ENCODE data around the gene ALAS1. TPM values are rescaled to one million over a fixed set of nuclear protein-coding genes. Genes with fewer than 3 reads are reported as not detected.
A peak's percentile ranks its signal among the peaks of the same experiment; 100 is the strongest.

Gene ALAS1
- total and polyA plus RNA-seq, 12 donors, result 64.9 to 3,700 (median 650) TPM

DNA sequence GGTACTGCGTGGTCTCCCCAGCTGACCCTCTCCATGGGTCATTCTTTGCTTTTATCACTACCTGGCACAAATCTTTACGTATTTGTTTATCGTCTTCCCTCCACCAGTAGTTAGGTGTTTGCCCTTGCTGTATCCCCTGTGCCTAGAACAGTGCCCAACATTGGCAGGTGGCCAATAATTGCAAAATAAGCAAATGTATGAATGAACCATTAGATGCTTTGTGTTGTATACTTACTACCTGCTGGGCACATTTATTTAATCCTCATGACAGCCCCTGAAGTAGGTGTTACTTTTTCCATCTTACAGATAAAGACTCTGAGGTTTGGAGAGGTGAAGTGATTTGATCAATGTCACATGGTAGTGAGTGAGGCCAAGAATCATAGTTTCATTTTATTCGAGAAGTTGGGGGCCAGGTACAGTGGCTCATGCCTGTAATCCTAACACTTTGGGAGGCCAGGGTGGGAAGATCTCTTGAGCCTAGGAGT, 43.0 kb downstream of the ALAS1 start:
- no peaks in the 10 kb centered on the region for H3K36me3 ChIP-seq (replicated peaks in 1 of 2)
- H3K4me3 ChIP-seq, result no peak overlapping the region
- no peak for TF ChIP-seq POLR2A (IDR thresholded peaks at IDR 0.05)
- TF ChIP-seq, protein P1, sequence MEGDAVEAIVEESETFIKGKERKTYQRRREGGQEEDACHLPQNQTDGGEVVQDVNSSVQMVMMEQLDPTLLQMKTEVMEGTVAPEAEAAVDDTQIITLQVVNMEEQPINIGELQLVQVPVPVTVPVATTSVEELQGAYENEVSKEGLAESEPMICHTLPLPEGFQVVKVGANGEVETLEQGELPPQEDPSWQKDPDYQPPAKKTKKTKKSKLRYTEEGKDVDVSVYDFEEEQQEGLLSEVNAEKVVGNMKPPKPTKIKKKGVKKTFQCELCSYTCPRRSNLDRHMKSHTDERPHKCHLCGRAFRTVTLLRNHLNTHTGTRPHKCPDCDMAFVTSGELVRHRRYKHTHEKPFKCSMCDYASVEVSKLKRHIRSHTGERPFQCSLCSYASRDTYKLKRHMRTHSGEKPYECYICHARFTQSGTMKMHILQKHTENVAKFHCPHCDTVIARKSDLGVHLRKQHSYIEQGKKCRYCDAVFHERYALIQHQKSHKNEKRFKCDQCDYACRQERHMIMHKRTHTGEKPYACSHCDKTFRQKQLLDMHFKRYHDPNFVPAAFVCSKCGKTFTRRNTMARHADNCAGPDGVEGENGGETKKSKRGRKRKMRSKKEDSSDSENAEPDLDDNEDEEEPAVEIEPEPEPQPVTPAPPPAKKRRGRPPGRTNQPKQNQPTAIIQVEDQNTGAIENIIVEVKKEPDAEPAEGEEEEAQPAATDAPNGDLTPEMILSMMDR (IDR thresholded peaks at IDR 0.05), result no peak
- 77 to 84% (median 81%) methylated on average over 4 of the region's 4 CpGs for WGBS, 4 donors
- no peaks in the 10 kb centered on the region for H3K9me3 ChIP-seq (replicated peaks in 1 of 3)
- DNase-seq, result no peak
- intact Hi-C loops (cut with DNase I), result no loop called here
- H3K4me1 ChIP-seq (replicated peaks in 1 of 2), result peaks cover 42 to 47% of the 10 kb centered on the region in 2 donors
- no peaks in the 10 kb centered on the region for H3K27me3 ChIP-seq
- H3K27ac ChIP-seq, result peak overlapping the region in 3 of 5 donors; percentile 70 to 88 (median 88)

DNA sequence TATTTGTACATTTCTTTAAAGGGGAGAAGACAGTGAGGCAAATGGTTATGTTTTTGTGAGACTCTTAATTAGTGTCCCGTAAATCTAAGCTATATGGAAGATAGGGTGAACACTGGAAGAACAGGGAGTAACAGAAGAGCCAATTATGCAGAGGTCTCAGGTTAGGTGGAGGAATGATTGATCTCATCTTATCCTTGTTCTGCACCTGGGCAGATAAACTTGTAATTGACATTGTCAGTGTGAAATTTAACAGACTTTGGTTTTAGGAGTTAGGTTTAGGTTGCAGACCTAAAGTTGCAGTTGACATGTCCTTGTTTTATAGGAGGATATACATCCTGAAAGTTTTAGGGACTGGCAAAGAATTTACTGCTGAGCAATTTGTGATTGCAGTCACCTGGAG, 44.1 kb downstream of the ALAS1 start:
- Histone ChIP-seq H3K27me3 (no peaks in the 10 kb centered on the region), H3K9me3 (replicated peaks in 1 of 3) (no peaks in the 10 kb centered on the region), H3K4me1 (replicated peaks in 1 of 2) (peaks cover 37 to 43% of the 10 kb centered on the region in 2 donors), H3K4me3 (no peak overlapping the region), H3K27ac (no peak overlapping the region), H3K36me3 (replicated peaks in 1 of 2) (no peaks in the 10 kb centered on the region)
- intact Hi-C loops (cut with DNase I), result no loop called here
- whole genome bisulfite sequencing, 4 donors, result 86 to 91% (median 88%) methylated on average over 1 of the region's 1 CpG
- no peak for TF ChIP-seq POLR2A (IDR thresholded peaks at IDR 0.05)
- TF ChIP-seq, protein P1 (IDR thresholded peaks at IDR 0.05), result no peak
- no peak for DNase-seq

DNA sequence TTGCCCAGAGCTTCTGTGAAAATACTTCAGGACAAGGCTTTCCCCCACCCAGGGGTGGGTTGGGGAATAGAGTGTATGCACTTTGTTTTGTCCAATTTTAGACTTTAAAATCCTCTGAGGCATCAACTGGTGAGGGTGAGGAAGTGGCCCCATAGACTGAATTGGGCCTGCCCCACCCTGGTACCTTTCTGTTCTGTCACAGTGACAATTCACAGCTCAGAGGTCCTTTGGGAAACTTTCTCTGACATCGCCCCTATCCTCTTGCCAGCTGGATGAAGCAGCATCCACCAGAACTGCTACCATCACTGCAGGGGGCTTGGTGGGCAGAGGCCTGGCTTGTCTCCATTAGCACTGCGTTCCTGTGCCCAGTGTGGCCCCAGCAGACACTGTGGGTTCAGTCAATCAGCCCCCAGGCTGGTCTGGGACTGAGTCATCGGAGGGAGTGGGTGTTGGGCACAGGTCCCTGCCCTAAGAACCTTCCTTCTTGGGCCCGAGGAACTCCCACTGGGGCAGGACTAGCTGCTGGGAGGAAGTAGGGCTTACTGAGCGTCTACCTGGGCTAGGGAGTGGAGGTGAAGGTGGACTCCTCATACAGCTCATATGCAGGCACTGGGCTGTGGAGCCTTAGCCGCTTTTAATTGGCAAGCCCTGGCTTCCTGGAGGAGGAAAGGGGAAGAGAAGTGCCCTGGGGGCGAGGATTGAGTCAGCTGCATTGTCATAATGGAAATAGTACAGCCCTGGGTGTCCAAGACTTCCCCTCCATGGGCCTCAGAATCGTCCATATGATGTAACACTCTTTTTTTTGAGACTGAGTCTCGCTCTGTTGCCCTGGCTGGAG, 46.0 kb downstream of the ALAS1 start:
- intact Hi-C loops (cut with DNase I), result no loop called here
- Histone ChIP-seq H3K4me1 (replicated peaks in 1 of 2) (peaks cover 19 to 25% of the 10 kb centered on the region in 2 donors), H3K27ac (peak overlapping the region in 4 of 5 donors; percentile 19 to 86 (median 77)), H3K27me3 (no peaks in the 10 kb centered on the region), H3K4me3 (no peak overlapping the region), H3K9me3 (replicated peaks in 1 of 3) (no peaks in the 10 kb centered on the region), H3K36me3 (replicated peaks in 1 of 2) (peaks cover 0 to 2% of the 10 kb centered on the region in 2 donors)
- TF ChIP-seq, protein P1 (IDR thresholded peaks at IDR 0.05), result no peak
- TF ChIP-seq POLR2A (IDR thresholded peaks at IDR 0.05), result no peak
- 71 to 80% (median 76%) methylated on average over 9 of the region's 9 CpGs for WGBS, 4 donors
- DNase-seq, result peak in 5 of 7 donors; percentile 35 to 77 (median 47)

DNA sequence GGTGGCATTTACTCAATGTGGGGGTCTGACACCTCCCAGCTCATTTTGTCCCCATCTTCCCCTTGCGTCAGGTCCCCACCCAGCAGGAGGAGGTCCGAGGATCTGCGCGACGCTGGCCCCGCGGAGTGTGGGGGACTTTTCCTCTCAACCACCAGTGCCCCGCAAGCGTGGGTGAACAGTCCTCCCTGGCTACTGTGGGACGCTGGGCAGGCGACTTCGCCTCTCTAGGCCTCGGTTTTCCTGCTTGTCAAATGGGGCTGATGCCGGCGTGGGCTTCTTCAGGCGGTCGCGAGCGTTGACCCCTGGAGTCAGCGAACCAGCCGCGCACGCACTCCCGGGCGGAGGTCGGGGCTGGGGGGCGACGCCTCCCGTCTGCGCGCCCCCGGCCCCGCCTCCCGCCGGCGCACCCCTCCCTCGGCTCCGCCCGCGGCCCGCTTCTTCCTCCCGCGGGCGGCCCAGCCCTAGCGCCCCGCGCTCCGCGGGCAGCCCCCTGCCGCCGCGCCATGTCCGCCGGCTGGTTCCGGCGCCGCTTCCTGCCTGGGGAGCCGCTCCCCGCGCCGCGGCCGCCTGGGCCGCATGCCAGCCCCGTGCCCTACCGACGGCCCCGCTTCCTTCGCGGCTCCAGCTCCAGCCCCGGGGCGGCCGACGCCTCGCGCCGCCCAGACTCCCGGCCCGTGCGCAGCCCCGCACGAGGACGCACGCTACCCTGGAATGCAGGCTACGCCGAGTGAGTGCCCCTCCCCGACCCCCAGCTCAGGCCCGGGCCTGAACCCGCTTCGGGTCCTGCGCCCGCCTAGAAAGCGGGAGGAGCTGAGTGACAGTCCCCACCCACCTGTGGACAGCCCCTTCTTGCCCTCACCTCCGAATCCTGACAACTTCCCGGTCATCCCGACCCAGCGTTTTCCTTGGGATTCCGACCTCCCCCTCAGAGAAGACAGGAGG, 47.6 kb downstream of the ALAS1 start, which contains the start of gene PPM1M:
TSS of gene PPM1M (plus strand) at position 438 of the 942 bp plus-strand sequence. CDS start at position 504, 66 bp downstream.
- TF ChIP-seq POLR2A (IDR thresholded peaks at IDR 0.05), result no peak
- TF ChIP-seq, protein P1 (IDR thresholded peaks at IDR 0.05), result no peak
- no peaks in the 10 kb centered on the region for H3K9me3 ChIP-seq (replicated peaks in 1 of 3)
- H3K27me3 ChIP-seq, result no peaks in the 10 kb centered on the region
- peak within 1 kb of the TSS in 3 of 4 donors; percentile 6 to 42 (median 27) for H3K4me3 ChIP-seq
- peaks cover 0 to 12% of the 10 kb centered on the region in 2 donors for H3K36me3 ChIP-seq (replicated peaks in 1 of 2)
- 1 to 10% (median 3%) methylated on average over 13 to 97 of the region's 98 CpGs for WGBS, 4 donors
- peak in 4 of 7 donors; percentile 31 to 64 (median 48) for DNase-seq
- H3K4me1 ChIP-seq (replicated peaks in 1 of 2), result peaks cover 6 to 11% of the 10 kb centered on the region in 2 donors
- intact Hi-C loops (cut with DNase I), result no loop called here
- H3K27ac ChIP-seq, result peak within 1 kb of the TSS; percentile 33 to 86 (median 73)

Data from adrenal gland (tissue), 12 donors.